ENCODE data around the gene XPO1. TPM values are rescaled to one million over a fixed set of nuclear protein-coding genes. Genes with fewer than 3 reads are reported as not detected.
A peak's percentile ranks its signal among the peaks of the same experiment; 100 is the strongest.
"Not testable (repeated sequence)": the region's sequence is repeated elsewhere in the genome, so short reads cannot be mapped to it uniquely, and the experiment has no call there.

The XPO1 gene
- total and polyA plus RNA-seq, 12 donors, result 48.6 to 137 (median 79.1) TPM

- WGBS, 4 donors, result 67 to 81% (median 68%) methylated on average over 5 of the region's 5 CpGs
- TF ChIP-seq POLR2A (IDR thresholded peaks at IDR 0.05), result no peak
These were observed 12.4 kb upstream of the XPO1 start for GRCh38 chr2:61550375-61551209.

GRCh38 chr2:61549546-61549945, 11.4 kb upstream of the XPO1 start:
- Histone ChIP-seq H3K4me1 (replicated peaks in 1 of 2) (no peaks in the 10 kb centered on the region), H3K27me3 (no peaks in the 10 kb centered on the region), H3K4me3 (no peak overlapping the region), H3K27ac (no peak overlapping the region), H3K36me3 (replicated peaks in 1 of 2) (no peaks in the 10 kb centered on the region), H3K9me3 (replicated peaks in 1 of 3) (no peaks in the 10 kb centered on the region)
- DNase-seq, result no peak
- WGBS, 4 donors, result 93 to 97% (median 95%) methylated on average over 2 of the region's 2 CpGs
- intact Hi-C loops (cut with DNase I), result no loop called here
- no peak for TF ChIP-seq POLR2A (IDR thresholded peaks at IDR 0.05)
- no peak for TF ChIP-seq CTCF (IDR thresholded peaks at IDR 0.05)

More at GRCh38 chr2:61550375-61551209, 12.4 kb upstream of the XPO1 start:
- intact Hi-C loops (cut with DNase I), result no loop called here
- Histone ChIP-seq H3K27ac (no peak overlapping the region), H3K9me3 (replicated peaks in 1 of 3) (no peaks in the 10 kb centered on the region), H3K27me3 (no peaks in the 10 kb centered on the region), H3K4me3 (no peak overlapping the region), H3K36me3 (replicated peaks in 1 of 2) (no peaks in the 10 kb centered on the region), H3K4me1 (replicated peaks in 1 of 2) (no peaks in the 10 kb centered on the region)
- DNase-seq, result no peak

GRCh38 chr2:61543062-61543461, 4.9 kb upstream of the XPO1 start:
- no peak for DNase-seq
- H3K9me3 ChIP-seq (replicated peaks in 1 of 3), result no peaks in the 10 kb centered on the region
- H3K4me1 ChIP-seq (replicated peaks in 1 of 2), result peaks cover 8% of the 10 kb centered on the region in 2 donors
- 71 to 94% (median 86%) methylated on average over 2 of the region's 2 CpGs for WGBS, 4 donors
- intact Hi-C loops (cut with DNase I), result no loop called here
- no peaks in the 10 kb centered on the region for H3K27me3 ChIP-seq
- TF ChIP-seq CTCF (IDR thresholded peaks at IDR 0.05), result no peak
- no peak for TF ChIP-seq POLR2A (IDR thresholded peaks at IDR 0.05)
- no peaks in the 10 kb centered on the region for H3K36me3 ChIP-seq (replicated peaks in 1 of 2)
- H3K4me3 ChIP-seq, result no peak overlapping the region
- no peak overlapping the region for H3K27ac ChIP-seq

- intact Hi-C loops (cut with DNase I); H3K27ac ChIP-seq; DNase-seq; H3K36me3 ChIP-seq (replicated peaks in 1 of 2); H3K9me3 ChIP-seq (replicated peaks in 1 of 3); H3K27me3 ChIP-seq; H3K4me3 ChIP-seq: not testable (repeated sequence)
- peaks cover 12 to 14% of the 10 kb centered on the region in 2 donors for H3K4me1 ChIP-seq (replicated peaks in 1 of 2)
- 94 to 96% (median 94%) methylated on average over 10 of the region's 10 CpGs for WGBS, 4 donors
These were observed 2.0 kb upstream of the XPO1 start for GRCh38 chr2:61540167-61540566.

GRCh38 chr2:61538920-61539520, 864 bp upstream of the XPO1 start:
- Histone ChIP-seq H3K27me3 (no peaks in the 10 kb centered on the region), H3K36me3 (replicated peaks in 1 of 2) (no peaks in the 10 kb centered on the region), H3K4me1 (replicated peaks in 1 of 2) (peaks cover 19 to 26% of the 10 kb centered on the region in 2 donors), H3K9me3 (replicated peaks in 1 of 3) (no peaks in the 10 kb centered on the region), H3K27ac (peak overlapping the region; percentile 86 to 99 (median 92)), H3K4me3 (peak overlapping the region in 2 of 4 donors; percentile 42 to 56)
- intact Hi-C loops (cut with DNase I), result no loop called here
- DNase-seq, result peak; percentile 56 to 82 (median 74)
- 3 to 4% (median 3%) methylated on average over 19 of the region's 19 CpGs for WGBS, 4 donors
- TF ChIP-seq CTCF (IDR thresholded peaks at IDR 0.05), result no peak
